ENCODE data around the gene IWS1.
A peak's percentile ranks its signal among the peaks of the same experiment; 100 is the strongest.
"Not testable (repeated sequence)": the region's sequence is repeated elsewhere in the genome, so short reads cannot be mapped to it uniquely, and the experiment has no call there.

Gene IWS1

GRCh38 chr2:127526132-127527000 lies at the start of gene IWS1:
TSS of gene IWS1 (minus strand) at chr2:127526489. CDS start at chr2:127526208, 281 bp downstream.
- peak; percentile 96 for DNase-seq (ENCODE audit: low read depth)

DNA sequence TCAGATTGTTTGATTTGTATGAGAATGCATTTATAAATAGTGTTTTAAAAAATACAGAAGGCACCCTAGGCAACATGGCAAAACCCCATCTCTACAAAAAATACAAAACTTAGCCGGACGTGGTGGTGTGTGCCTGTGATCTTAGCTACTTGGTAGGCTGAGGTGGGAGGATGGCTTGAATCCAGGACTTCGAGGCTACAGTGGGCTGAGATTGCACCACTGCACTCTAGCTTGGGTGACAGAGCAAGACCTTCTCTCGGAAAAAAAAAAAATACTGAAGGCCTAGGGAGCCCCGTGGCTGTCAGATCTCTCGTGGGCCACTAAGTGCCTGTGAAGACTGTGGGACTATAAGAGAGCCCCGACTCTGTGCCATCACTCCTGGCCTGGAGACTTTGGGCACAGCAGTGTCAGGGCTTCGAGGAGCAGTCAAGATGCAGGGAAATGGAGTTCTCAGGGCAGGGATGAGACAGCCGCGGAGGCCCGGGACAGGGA lies 49.7 kb upstream of the IWS1 start:
- no peak for DNase-seq (ENCODE audit: low read depth)

DNA sequence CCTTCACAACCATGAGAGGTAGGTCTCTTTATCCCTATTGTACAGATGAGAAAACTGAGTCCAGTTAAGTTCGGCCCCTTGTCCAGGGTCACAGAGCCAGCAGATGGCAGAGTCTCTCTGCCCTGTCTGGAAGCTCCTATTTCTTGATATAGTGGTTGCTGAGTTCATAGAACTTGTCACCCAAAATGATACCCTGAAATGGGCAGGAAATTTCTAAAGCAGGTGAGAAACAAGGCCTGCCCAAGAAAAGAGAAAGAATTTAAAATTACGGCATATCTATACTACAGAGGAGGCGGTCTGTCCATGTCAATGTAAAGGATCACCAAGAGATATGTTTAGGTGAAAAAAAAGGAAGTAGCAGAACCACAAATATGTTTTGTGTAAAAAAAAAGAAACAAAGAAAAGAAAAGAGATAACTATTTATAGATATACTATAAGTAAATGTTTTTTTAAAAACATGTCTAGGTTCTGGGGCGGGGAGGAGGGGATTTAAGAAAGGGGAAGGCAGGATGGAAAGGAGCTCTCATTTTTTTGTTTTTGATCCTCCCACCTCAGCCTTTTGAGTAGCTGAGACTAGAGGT lies 49.0 kb upstream of the IWS1 start:
- no peak for DNase-seq (ENCODE audit: low read depth)

DNA sequence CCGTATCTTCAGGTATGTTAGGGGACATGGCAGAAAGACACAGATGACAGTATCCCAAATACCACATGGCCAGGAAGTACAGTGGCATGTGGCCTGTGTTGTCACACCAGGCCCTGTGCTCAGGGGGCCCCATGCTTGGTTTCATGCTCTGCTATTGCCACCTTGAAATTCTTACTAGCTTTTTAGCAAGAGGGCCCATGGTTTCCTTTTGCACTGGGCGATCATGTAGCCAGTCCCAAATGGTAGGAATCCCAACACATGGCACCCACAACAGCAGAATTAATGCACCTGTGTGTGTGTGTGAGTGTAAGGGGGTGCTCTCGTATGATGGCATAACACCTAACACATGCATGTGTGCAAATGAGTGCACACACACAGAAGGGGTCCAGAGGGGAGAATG lies 48.4 kb upstream of the IWS1 start:
- DNase-seq (ENCODE audit: low read depth) = no peak

GRCh38 chr2:127573771-127574170 lies 47.5 kb upstream of the IWS1 start:
- no peak for DNase-seq (ENCODE audit: low read depth)

DNA sequence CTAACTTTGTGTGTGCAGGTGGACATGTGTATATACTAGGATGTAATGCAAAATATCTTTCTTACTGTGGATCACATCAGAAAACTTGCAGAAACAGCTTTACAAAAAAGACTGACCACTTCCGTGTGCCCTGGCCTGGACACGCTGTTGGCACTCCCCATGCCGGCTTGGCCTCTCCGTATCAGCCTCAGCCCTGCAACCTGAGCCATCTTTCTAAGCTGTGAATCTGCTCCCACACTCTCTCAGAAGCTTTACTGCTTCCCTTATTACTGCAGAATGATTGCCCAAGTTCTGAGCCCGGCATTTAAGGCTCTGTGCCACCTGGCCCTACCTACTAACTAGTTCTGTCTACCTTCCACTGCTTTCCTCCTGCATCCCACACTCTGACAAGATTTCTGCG lies 47.0 kb upstream of the IWS1 start:
- DNase-seq (ENCODE audit: low read depth) = no peak

- no peak for DNase-seq (ENCODE audit: low read depth)
Observed at GRCh38 chr2:127572841-127573240, 46.6 kb upstream of the IWS1 start.

- DNase-seq (ENCODE audit: low read depth) = not testable (repeated sequence)
Observed at GRCh38 chr2:127572352-127572751, 46.1 kb upstream of the IWS1 start.

- no peak for DNase-seq (ENCODE audit: low read depth)
Observed at GRCh38 chr2:127570282-127571250, 44.3 kb upstream of the IWS1 start.

DNA sequence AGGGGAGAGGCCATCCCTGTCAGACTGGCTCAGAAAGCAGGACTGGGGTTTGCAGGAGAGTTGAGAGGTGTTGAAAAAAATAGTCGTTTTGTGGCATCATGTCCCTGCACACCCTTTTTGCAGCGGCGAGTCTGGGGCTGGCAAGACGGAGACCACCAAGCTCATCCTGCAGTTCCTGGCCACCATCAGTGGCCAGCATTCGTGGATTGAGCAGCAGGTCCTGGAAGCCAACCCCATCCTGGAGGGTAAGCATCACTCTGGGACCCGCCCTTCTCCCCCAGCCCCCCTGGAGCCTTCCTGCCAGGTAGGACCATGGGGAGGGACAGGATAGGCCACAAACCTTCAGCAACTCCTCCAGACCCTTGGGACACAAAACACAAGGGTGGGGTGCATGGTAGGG lies 43.4 kb upstream of the IWS1 start:
- DNase-seq (ENCODE audit: low read depth) = no peak

DNA sequence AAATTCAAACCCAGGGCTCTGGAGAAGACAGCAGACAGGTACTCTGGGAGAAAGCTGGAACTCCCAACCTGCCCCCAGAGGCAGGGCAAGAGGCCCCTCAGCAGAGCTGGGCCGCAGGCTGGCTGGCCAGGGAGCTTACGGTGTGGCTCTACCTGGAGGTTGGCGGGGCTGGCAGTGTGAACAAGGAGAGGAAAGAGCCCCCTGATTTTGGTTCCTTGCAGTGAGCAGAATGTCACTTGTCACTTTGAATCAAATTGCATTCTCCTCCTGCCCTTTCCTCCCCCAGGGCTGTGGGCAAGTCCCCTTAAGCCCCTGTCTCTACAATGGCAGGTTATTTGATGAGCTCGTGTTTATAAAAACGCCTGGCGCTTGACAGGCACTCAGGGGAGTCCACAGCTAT lies 41.8 kb upstream of the IWS1 start:
- DNase-seq (ENCODE audit: low read depth) = no peak

DNA sequence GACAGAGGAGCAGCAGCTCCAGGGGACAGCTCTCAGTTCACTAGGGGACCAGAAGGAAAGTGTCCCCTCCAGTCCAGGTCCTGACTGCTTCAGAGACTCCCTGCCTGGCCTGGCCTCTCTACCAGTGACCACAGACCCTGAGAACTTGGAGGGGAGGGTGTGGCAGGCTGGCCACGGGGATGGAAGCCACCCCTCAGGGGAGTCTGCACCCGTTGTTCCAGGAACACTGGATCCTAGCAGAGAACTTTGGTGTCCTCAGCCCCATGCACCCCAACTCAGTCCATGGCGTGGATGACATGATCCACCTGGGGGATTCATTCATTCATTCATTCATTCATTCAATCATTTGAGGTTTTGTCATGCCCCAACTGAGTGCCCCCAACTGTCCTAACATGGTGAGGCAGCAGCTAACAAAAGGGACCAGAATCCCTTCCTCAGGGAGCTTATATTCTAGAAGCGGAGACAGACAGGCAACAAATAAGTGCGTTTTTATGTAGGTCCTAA lies 41.1 kb upstream of the IWS1 start:
- no peak for DNase-seq (ENCODE audit: low read depth)

DNA sequence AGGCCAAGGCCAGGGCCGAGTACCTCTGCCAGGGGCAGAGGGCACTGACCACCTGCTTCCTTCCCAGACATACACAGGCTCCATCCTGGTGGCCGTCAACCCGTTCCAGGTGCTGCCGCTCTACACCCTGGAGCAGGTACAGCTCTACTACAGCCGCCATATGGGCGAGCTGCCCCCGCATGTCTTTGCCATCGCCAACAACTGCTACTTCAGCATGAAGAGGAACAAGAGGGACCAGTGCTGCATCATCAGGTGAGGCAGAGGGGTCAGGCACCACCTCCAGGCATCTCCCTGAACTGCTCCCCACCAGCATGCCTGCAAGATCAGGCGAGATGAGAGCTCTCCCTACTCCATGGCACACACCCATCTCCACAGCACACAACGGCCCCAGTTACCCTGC lies 40.3 kb upstream of the IWS1 start:
- no peak for DNase-seq (ENCODE audit: low read depth)

- no peak for DNase-seq (ENCODE audit: low read depth)
Observed at GRCh38 chr2:127566139-127566417, 39.8 kb upstream of the IWS1 start.

DNA sequence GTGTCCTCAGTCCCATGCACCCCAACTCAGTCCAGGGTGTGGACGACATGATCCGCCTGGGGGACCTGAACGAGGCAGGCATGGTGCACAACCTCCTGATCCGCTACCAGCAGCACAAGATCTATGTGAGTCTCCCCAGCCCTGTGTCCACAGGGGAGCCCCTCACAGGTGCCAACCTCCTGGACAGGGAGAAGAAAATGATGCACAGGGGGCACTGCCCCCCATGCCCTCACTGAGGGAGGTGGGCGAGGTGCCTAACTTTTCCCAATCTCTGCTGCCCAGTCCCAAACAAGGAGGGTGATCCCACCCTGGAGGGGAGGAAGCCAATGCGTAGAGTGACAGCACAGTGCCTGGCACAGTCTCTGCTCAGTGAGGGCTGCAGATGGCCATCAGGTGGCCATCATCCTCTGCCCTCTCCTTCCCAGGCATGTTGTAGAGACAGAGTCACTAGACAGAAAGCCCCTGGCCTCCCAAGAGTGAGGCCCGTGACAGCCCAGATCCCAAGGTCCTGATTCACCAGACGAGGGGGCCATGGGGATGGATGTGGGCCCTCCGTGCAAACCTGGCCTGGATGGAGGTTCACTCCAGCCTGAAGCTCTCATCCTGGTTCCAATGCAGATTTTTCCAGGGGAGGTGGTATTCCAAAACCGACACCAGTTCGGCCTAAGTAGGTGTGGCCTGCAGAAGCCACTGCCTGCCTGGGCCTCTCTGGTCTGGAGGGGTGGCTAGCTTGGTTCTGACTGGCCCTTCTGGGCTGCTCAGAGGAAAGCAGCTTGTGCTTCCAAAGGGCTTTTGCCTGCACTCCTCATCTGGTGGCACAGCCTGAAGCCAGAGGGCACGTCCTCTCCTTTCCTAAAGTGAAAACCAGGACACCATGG lies 39.2 kb upstream of the IWS1 start:
- DNase-seq (ENCODE audit: low read depth) = no peak

DNA sequence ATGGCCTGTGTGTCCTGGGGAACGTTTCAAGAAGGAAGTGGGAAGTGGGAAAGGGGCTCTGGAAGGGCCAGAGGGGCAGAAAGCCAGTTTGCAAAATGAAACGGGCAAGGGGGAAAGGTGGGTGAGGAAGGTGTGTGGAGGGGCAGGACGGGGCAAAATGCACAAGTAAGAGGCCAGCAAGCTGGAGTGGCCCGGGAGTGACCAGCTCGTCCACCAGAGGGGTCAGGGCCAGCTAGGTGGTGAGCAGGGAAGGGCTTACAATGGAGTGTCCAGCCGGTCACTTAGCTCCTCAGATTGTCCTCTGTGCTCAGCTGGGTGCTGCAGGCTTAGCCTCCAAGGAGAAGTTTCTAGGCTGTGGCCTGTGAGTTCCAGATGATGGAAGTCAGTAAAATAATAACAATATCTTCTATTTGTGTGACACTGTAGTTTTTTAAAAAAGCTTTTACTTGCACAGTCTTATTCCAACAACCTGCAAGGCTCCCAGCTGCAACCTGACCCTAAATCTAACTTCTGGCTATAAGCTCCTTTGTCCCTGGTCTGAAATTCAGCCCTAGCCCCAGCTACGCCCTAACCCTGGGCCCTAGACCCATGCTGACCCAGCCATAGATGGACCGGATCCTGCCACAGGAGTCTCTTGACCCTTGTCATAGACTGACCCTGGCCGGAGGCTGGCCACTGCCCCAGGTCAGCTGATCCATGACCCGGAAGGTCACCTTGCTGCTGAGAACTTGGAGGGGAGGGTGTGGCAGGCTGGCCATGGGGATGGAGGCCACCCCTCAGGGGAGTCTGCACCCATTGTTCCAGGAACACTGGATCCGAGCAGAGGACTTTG lies 38.4 kb upstream of the IWS1 start:
- DNase-seq (ENCODE audit: low read depth) = no peak

DNA sequence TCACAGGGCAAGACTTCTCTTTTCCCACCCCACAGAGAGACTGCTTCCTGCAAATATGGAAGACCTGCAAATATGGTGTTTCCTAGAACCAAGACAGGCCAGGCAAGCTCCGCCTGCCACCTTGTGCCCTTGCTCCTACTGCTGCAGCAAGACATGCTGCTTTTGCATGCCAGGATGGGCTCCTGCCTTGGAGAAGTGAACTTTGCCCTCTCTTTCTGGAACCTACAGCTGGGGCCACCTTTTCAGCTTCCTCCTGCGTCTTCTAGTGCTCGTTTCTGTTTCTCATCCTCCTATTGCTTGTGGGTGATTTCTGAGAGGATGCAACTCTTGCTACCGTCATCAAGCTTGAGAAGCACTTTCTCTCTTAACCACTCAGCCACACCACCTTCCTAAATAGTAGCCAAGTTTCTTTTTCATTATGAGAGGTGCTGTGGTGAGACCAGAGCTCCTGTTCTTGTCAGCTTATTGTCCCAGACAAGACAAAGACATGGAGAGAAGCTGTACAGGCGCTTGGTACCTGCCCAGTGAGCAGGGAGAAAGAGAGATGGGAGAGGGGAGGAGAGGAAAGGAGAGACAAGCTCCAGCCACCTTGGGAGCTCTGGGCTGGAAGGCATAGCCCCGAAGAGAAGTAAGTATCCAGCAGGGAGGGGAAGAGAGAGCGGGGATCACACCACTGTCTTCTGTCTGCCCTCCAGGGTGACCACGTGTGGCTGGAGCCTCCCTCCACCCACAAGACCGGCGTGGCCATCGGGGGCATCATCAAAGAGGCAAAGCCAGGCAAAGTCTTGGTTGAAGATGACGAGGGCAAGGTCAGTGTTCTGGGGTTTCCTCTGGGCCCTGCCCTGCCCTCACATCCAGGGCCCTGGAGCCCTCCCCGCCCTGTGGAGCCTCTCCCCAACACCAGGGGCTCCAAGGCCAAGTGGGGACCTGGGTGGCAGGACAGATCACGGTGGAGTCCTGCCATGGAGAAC lies 37.5 kb upstream of the IWS1 start:
- no peak for DNase-seq (ENCODE audit: low read depth)

DNA sequence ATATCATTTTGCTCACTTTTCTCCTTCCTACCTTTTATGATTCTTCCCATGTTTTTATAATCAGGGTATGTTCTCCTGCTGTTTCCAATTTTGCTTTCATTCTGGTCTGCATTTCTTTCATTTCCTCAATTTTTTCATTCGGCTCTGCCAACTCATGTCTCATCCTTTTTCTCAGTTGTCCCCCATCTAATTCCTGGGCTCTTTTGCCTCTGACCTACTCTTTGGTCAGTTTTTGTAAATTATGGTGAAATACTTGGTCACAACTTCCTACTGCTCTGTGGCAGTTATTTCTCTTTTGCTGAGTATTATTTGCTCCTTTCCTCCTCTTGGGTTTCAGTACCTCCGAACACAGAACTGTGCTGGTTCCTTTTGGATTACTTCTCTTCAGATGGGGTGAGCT lies 36.6 kb upstream of the IWS1 start:
- DNase-seq (ENCODE audit: low read depth) = peak; percentile 55

DNA sequence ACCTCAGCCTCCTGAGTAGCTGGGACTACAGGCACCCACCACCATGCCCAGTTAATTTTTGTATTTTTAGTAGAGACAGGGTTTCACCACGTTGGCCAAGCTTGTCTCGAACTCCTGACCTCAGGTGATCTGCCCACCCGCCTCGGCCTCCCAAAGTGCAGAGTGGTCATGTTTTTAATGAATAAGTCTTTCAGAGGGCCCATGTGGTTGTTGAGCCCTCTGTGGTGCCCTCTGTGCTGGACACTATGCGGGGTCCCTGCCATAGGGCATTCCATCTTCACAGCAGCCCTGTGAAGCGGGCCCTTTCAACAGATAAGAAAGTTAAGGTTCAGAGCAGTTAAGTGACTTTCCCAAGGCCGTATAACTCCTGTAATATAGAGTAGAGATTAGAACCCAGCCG lies 35.1 kb upstream of the IWS1 start:
- DNase-seq (ENCODE audit: low read depth) = no peak
